GM23338 (cell line): ENCODE measurements around the gene TUBA4B.

Experiments
- EZH2 ChIP-seq: fragments of 200-600 bp; sonication (generic); IDR thresholded peaks from one replicate; pipeline ENCODE4 v1.8.0; 2017; ENCODE audit warnings: antibody characterized with exemption, mild to moderate bottlenecking, low read depth; ENCODE audit not compliant: unreplicated experiment
- POLR2AphosphoS5 ChIP-seq: IDR thresholded peaks from 2 replicates; pipeline ENCODE4 v1.6.1; 2016; ENCODE audit warnings: antibody characterized with exemption, low read depth
- TF ChIP-seq, protein P1 (sequence below), 2 experiments: fragments of 200-600 bp in 1 of 2; sonication (generic) in 1 of 2; conservative IDR thresholded peaks; 2 replicates each; pipeline versions ENCODE4 v1.5.1 to v1.6.1; 2016 to 2017; ENCODE audit warnings: antibody characterized with exemption in 2 of 2, low read depth in 2 of 2, mild to moderate bottlenecking in 2 of 2, moderate library complexity in 1 of 2
- TF ChIP-seq, protein P2 (sequence below): IDR thresholded peaks from one replicate; pipeline ENCODE4 v1.6.1; 2018; ENCODE audit warnings: antibody characterized with exemption; ENCODE audit not compliant: unreplicated experiment

DNA sequence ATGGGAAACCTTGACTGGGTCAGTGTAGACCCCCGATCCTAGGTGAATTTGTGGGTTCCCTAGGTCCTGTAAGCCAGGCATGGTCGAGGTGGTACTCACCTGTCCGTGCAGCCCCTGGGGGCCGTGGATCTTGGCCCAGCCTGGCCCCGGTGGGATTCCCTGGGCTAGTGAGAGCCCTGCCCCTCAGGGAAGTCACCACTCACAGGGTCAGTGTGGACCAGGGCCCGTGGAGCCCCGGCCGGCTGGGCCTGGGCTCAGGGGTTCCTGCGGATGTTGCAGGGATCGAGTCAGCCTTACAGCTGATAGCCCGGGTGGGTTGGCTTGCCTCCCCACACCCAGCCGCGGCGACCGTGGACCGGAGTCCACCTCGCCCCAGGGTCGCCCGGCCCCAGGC lies 24.1 kb upstream of the TUBA4B start:
- TF ChIP-seq POLR2AphosphoS5 (no peak), EZH2 (no peak)
- TF ChIP-seq, protein P1, sequence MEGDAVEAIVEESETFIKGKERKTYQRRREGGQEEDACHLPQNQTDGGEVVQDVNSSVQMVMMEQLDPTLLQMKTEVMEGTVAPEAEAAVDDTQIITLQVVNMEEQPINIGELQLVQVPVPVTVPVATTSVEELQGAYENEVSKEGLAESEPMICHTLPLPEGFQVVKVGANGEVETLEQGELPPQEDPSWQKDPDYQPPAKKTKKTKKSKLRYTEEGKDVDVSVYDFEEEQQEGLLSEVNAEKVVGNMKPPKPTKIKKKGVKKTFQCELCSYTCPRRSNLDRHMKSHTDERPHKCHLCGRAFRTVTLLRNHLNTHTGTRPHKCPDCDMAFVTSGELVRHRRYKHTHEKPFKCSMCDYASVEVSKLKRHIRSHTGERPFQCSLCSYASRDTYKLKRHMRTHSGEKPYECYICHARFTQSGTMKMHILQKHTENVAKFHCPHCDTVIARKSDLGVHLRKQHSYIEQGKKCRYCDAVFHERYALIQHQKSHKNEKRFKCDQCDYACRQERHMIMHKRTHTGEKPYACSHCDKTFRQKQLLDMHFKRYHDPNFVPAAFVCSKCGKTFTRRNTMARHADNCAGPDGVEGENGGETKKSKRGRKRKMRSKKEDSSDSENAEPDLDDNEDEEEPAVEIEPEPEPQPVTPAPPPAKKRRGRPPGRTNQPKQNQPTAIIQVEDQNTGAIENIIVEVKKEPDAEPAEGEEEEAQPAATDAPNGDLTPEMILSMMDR (conservative IDR thresholded peaks at IDR 0.05; ENCODE audit: low read depth in 2 of 2) = no peak
- TF ChIP-seq, protein P2, sequence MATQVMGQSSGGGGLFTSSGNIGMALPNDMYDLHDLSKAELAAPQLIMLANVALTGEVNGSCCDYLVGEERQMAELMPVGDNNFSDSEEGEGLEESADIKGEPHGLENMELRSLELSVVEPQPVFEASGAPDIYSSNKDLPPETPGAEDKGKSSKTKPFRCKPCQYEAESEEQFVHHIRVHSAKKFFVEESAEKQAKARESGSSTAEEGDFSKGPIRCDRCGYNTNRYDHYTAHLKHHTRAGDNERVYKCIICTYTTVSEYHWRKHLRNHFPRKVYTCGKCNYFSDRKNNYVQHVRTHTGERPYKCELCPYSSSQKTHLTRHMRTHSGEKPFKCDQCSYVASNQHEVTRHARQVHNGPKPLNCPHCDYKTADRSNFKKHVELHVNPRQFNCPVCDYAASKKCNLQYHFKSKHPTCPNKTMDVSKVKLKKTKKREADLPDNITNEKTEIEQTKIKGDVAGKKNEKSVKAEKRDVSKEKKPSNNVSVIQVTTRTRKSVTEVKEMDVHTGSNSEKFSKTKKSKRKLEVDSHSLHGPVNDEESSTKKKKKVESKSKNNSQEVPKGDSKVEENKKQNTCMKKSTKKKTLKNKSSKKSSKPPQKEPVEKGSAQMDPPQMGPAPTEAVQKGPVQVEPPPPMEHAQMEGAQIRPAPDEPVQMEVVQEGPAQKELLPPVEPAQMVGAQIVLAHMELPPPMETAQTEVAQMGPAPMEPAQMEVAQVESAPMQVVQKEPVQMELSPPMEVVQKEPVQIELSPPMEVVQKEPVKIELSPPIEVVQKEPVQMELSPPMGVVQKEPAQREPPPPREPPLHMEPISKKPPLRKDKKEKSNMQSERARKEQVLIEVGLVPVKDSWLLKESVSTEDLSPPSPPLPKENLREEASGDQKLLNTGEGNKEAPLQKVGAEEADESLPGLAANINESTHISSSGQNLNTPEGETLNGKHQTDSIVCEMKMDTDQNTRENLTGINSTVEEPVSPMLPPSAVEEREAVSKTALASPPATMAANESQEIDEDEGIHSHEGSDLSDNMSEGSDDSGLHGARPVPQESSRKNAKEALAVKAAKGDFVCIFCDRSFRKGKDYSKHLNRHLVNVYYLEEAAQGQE = no peak
